DMS53 (cell line): ENCODE data around the gene MAPKAPK2.
"Not testable (repeated sequence)": the region's sequence is repeated elsewhere in the genome, so short reads cannot be mapped to it uniquely, and the experiment has no call there.

Source experiments
- DNase-seq: peaks from one replicate; lab custom pipeline; 2025; lab: John Stamatoyannopoulos, UW

The MAPKAPK2 gene

GRCh38 chr1:206778031-206778430 lies 93.3 kb downstream of the MAPKAPK2 start:
- no peak for DNase-seq

GRCh38 chr1:206778911-206779310 lies 94.2 kb downstream of the MAPKAPK2 start:
- DNase-seq, result not testable (repeated sequence)

- DNase-seq, result no peak
These were observed 94.9 kb downstream of the MAPKAPK2 start for GRCh38 chr1:206779638-206780037.

- no peak for DNase-seq
These were observed 97.7 kb downstream of the MAPKAPK2 start for GRCh38 chr1:206782448-206782847.

- DNase-seq, result no peak
These were observed 98.8 kb downstream of the MAPKAPK2 start for GRCh38 chr1:206783506-206783905.
